Measurements from ENCODE around the gene PRR30.
"Not testable (repeated sequence)": the region's sequence is repeated elsewhere in the genome, so short reads cannot be mapped to it uniquely, and the experiment has no call there.

Gene PRR30

DNA sequence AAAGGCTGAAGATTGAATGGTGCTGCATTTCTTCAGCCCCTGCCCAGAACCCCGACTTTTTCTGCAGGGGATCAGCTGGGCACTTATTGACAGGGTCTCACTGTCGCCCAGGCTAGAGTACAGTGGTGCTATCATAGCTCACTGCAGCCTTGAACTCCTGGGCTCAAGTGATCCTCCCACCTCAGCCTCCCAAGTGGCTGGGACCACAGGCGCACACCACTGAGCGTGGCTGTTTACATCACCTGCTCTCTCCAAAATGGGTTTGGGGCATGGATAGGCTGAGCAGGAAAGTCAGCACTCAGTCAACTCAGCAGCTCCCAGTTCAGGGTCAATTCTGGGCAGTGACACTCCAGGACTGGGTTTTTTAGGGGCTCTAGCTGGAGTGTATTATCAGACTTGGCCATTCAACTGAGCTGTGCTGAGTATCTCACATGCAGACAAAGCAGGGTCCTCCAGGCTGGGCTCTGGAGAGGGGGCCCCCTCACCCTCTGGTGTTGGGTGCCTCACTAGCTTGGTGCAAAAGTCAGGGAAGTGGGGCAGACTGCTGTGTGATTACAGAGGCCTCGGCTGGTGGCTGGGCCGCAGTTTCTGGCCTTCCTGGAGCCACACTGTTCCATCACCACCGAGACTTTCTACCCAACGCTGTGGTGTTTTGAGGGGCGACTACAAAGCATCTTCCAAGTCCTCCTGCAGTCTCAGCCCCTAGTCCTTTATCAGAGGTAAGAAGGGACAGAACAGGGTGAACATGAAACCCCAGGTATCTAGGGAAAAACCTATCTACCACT is 11.1 kb downstream of the PRR30 start:
- H3K4me3 ChIP-seq (ENCODE audit: low read depth, low read length): no peak overlapping the region
- DNase-seq (ENCODE audit: low read depth): no peak
- TF ChIP-seq CTCF (conservative IDR thresholded peaks at IDR 0.05; ENCODE audit: low read depth, low read length): no peak

- H3K4me3 ChIP-seq (ENCODE audit: low read depth, low read length): no peak overlapping the region
- TF ChIP-seq CTCF (conservative IDR thresholded peaks at IDR 0.05; ENCODE audit: low read depth, low read length): no peak
These were observed 12.9 kb downstream of the PRR30 start for GRCh38 chr2:27126252-27126710.

GRCh38 chr2:27125104-27125503 is 14.1 kb downstream of the PRR30 start:
- no peak overlapping the region for H3K4me3 ChIP-seq (ENCODE audit: low read depth, low read length)
- no peak for DNase-seq (ENCODE audit: low read depth)
- no peak for TF ChIP-seq CTCF (conservative IDR thresholded peaks at IDR 0.05; ENCODE audit: low read depth, low read length)

More at GRCh38 chr2:27126252-27126710, 12.9 kb downstream of the PRR30 start:
- no peak for DNase-seq (ENCODE audit: low read depth)

- peak within 1 kb of the TSS; percentile 69 for H3K4me3 ChIP-seq (ENCODE audit: low read depth, low read length)
- DNase-seq (ENCODE audit: low read depth): no peak
- TF ChIP-seq CTCF (conservative IDR thresholded peaks at IDR 0.05; ENCODE audit: low read depth, low read length): no peak
These were observed 15.7 kb downstream of the PRR30 start, which contains the start of gene ABHD1 for GRCh38 chr2:27123302-27124150. ABHD1 (plus strand) TSS chr2:27123815; CDS start chr2:27123949, 134 bp downstream.

GRCh38 chr2:27122791-27123190 is 16.4 kb downstream of the PRR30 start:
- TF ChIP-seq CTCF (conservative IDR thresholded peaks at IDR 0.05; ENCODE audit: low read depth, low read length): no peak
- H3K4me3 ChIP-seq (ENCODE audit: low read depth, low read length): no peak overlapping the region
- no peak for DNase-seq (ENCODE audit: low read depth)

- no peak overlapping the region for H3K4me3 ChIP-seq (ENCODE audit: low read depth, low read length)
- no peak for DNase-seq (ENCODE audit: low read depth)
- TF ChIP-seq CTCF (conservative IDR thresholded peaks at IDR 0.05; ENCODE audit: low read depth, low read length): no peak
These were observed 17.3 kb downstream of the PRR30 start for GRCh38 chr2:27121906-27122305.

DNA sequence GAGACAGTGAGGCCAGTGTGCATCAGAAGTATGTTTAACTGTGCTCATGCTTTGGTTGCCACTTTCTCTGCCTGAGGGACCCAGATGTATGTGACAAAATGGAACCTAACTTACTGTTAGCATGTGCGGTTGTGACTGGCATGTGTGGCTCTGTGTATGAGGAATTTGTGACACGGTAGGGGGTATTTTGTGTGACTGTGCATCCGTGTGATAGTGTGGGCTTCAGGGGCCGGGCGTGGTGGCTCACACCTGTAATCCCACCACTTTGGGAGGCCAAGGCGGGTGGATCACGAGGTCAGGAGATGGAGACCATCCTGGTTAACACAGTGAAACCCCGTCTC is 19.9 kb downstream of the PRR30 start:
- not testable (repeated sequence) for DNase-seq (ENCODE audit: low read depth)
- peak overlapping the region; percentile 47 for H3K4me3 ChIP-seq (ENCODE audit: low read depth, low read length)

Data from choroid plexus epithelial cell (primary cell).